SIG-M5 treated with dmso at 0.1 percent for 504 hours (cell line): Measurements from ENCODE around the gene RASGRP1.

Experiments
- DNase-seq: peaks from one replicate; lab custom pipeline; 2025; ENCODE audit not compliant: unreplicated experiment; lab: John Stamatoyannopoulos, UW

The RASGRP1 gene

GRCh38 chr15:38463893-38464292 is 100.7 kb downstream of the RASGRP1 start:
- DNase-seq: no peak

DNA sequence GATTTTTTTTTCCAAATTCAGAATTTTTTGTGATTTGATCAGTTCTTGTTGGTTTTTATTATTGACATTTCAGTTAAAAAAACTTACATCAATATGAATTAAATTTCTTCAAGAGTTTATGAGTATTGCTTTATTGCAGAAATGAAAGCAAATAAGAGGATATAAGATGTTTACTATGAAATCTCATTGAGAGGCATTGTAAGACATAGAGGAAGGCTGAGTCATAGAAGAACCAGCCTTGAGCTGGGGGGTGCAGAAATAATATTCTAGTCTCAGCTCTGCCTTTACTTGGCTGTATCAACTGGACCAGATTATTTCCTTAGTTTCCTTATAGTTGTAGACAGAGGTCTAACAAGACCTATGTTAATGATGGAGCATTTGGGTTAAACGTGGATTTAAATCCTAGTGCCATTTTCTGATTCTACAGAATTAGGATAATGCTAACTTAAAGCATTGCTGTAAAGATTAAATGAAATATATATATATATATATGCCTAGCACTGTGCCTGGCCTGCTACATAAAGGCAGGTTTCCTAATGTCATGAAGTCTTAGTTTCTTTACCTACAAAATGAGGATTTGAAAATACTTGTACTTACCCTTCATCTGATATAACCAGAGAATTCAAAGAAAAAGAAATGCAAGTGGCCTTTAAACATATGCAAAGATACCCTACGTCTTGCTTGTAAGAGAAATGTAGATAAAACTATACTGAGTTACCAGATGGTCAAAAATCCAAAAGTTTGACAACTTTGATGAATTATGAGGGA is 103.4 kb downstream of the RASGRP1 start:
- DNase-seq: peak; percentile 13

GRCh38 chr15:38460543-38460942 is 104.1 kb downstream of the RASGRP1 start:
- no peak for DNase-seq

GRCh38 chr15:38459480-38459879 is 105.1 kb downstream of the RASGRP1 start:
- DNase-seq: no peak

DNA sequence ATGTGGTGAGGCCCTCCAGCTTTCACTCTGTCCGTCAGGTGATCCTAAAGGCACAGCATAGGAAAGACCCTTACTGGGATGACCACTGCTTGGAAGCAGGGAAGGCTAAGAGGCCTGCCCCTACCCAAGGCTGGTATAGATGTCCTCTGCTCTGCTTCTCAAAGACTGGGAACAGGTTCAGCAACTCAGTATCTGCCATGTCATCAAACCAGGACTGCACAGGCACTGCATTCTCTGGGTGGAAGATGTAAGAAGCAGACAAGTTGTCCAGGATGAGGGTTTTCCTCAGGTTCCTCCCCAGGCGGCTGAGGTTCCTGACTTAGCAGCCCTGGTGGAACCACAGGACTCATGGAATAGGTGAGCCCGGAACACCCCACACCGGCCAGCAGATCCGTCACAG is 106.0 kb downstream of the RASGRP1 start:
- no peak for DNase-seq

GRCh38 chr15:38455092-38455491 is 109.5 kb downstream of the RASGRP1 start:
- DNase-seq: peak; percentile 19

- no peak for DNase-seq
Measured at GRCh38 chr15:38454696-38455090, 109.9 kb downstream of the RASGRP1 start.

DNA sequence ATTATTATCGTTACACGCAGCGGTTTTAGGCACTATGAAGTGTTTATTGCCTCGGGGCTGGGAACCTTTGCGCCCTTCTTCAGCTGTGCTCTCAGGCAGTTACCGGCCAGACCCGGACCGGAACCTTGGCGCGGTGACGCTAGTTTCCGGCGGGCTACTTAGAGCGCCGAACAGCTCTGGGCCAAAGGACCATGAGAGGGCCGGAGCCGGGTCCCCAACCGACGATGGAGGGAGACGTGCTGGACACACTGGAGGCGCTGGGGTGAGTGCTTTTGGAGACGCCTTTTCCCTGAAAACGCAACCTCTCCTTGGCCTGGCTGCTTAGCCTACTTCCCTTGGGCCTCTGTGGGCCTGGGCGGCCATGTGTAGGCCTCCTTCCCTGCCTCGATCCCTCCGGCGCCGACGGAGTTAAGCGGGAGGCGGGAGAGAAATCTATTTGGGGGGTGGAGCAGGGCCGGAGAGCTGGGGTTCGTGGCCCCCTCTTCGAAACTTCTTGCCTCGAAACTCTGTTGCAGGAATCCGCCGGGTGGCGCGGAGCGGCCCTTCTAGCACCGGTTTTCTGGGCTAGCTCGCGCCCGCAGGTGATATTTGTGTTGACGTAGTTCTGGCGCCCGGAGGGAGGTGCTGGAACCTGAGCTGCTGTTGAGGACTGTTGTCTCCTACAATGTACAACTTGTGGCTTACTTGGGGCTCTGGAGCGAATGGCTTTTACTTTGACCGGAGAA is 110.5 kb downstream of the RASGRP1 start, which contains the start of gene FAM98B:
TSS of gene FAM98B (plus strand) at position 157 of the 725 bp plus-strand sequence. CDS start at position 192, 35 bp downstream.
- peak; percentile 61 for DNase-seq

- no peak for DNase-seq
Measured at GRCh38 chr15:38441130-38441519, 123.5 kb downstream of the RASGRP1 start.

GRCh38 chr15:38440353-38441129 is 124.1 kb downstream of the RASGRP1 start:
- peak; percentile 52 for DNase-seq
